IMR-90 (cell line): ENCODE data around the gene VLDLR. TPM values are rescaled to one million over a fixed set of nuclear protein-coding genes. Genes with fewer than 3 reads are reported as not detected.

ENCODE experiments used
- ATAC-seq: fragments of 200-7000 bp; cut with Tn5 transposase; 2 replicates; pipeline ENCODE4 v1.9.1; 2020; ENCODE audit warnings: low read depth, mild to moderate bottlenecking, moderate library complexity
- BruUV-seq: library from RNA; stranded (reverse); fragments of 400-500 nt; replicated peaks from 2 replicates; lab custom pipeline; 2021; lab: Mats Ljungman, UMichigan
- CTCF ChIA-PET: fragments of 300-600 bp; formaldehyde crosslinking; extraction: SDS; loops from one replicate; lab custom pipeline; 2021; ENCODE audit warnings: antibody characterized with exemption; lab: Yijun Ruan, JAX
- POLR2A ChIA-PET: fragments of 300-600 bp; sonication (Branson Sonifier 250); formaldehyde crosslinking; loops from one replicate; lab custom pipeline; 2022; ENCODE audit warnings: antibody characterized with exemption; ENCODE audit not compliant: unreplicated experiment; lab: Charles Lee
- DNase-seq: peaks from one replicate; pipeline ENCODE4 v3.0.0; 2013
- H2AFZ ChIP-seq: replicated peaks from 2 replicates; pipeline ENCODE3; 2013; ENCODE audit warnings: low read length, mild to moderate bottlenecking; ENCODE audit not compliant: poor library complexity
- H2AK5ac ChIP-seq: 2 replicates; pipeline ENCODE4 v1.6.1; 2013; ENCODE audit warnings: low read depth, low read length, inconsistent platforms
- H2AK9ac ChIP-seq: replicated peaks from 2 replicates; pipeline ENCODE3; 2013; ENCODE audit warnings: mild to moderate bottlenecking, low read depth, low read length, moderate library complexity; ENCODE audit not compliant: poor library complexity
- H2BK120ac ChIP-seq: 2 replicates; pipeline ENCODE4 v1.6.1; 2013; ENCODE audit warnings: low read depth, low read length, inconsistent platforms
- H2BK15ac ChIP-seq: 3 replicates; pipeline ENCODE4 v1.6.1; 2013; ENCODE audit warnings: low read depth, low read length, inconsistent platforms
- H2BK20ac ChIP-seq: 2 replicates; pipeline ENCODE4 v1.6.1; 2013; ENCODE audit warnings: low read depth, mild to moderate bottlenecking, inconsistent platforms, low read length, moderate library complexity
- H2BK5ac ChIP-seq: 2 replicates; pipeline ENCODE4 v1.6.1; 2013; ENCODE audit warnings: mild to moderate bottlenecking, low read depth, low read length, inconsistent platforms; ENCODE audit not compliant: poor library complexity, severe bottlenecking
- H3K14ac ChIP-seq: replicated peaks from 2 replicates; pipeline ENCODE4 v1.6.1; 2013; ENCODE audit warnings: low read depth, low read length, inconsistent platforms
- H3K18ac ChIP-seq: 2 replicates; pipeline ENCODE4 v1.6.1; 2013; ENCODE audit warnings: low read depth, low read length, control low read depth
- H3K23ac ChIP-seq: 2 replicates; pipeline ENCODE4 v1.6.1; 2013; ENCODE audit warnings: low read depth, low read length, inconsistent platforms
- H3K27ac ChIP-seq: 2 replicates; pipeline ENCODE4 v1.5.1; 2013; ENCODE audit warnings: mild to moderate bottlenecking, control low read depth, low read length; ENCODE audit not compliant: insufficient read depth
- H3K27me3 ChIP-seq: 2 replicates; pipeline ENCODE4 v1.6.1; 2013; ENCODE audit warnings: low read length; ENCODE audit not compliant: control insufficient read depth, insufficient read depth
- H3K36me3 ChIP-seq: 2 replicates; pipeline ENCODE4 v1.6.1; 2013; ENCODE audit warnings: low read length, mixed read lengths; ENCODE audit not compliant: control insufficient read depth, insufficient read depth
- H3K4ac ChIP-seq: 2 replicates; pipeline ENCODE4 v1.6.1; 2013; ENCODE audit warnings: low read depth, low read length, inconsistent platforms
- H3K4me1 ChIP-seq: 2 replicates; pipeline ENCODE4 v1.6.1; 2013; ENCODE audit warnings: low read length, mixed read lengths; ENCODE audit not compliant: control insufficient read depth, insufficient read depth
- H3K4me2 ChIP-seq: 2 replicates; pipeline ENCODE4 v1.6.1; 2013; ENCODE audit warnings: low read depth, mild to moderate bottlenecking, control low read depth, low read length, moderate library complexity
- H3K4me3 ChIP-seq: 2 replicates; pipeline ENCODE4 v1.5.1; 2013; ENCODE audit warnings: low read depth, mild to moderate bottlenecking, control low read depth, low read length, moderate library complexity; ENCODE audit not compliant: insufficient read depth
- H3K56ac ChIP-seq: 2 replicates; pipeline ENCODE4 v1.6.1; 2013; ENCODE audit warnings: low read length, inconsistent platforms; ENCODE audit not compliant: insufficient read depth; ENCODE audit errors: extremely low read depth
- H3K79me1 ChIP-seq, 2 experiments: 2 replicates each; pipeline ENCODE4 v1.6.1; 2013; ENCODE audit warnings: low read length in 2 of 2, inconsistent platforms in 1 of 2, low read depth in 1 of 2
- H3K9ac ChIP-seq: 2 replicates; pipeline ENCODE4 v1.6.1; 2013; ENCODE audit warnings: low read depth, low read length, control low read depth
- H3K9me1 ChIP-seq: 2 replicates; pipeline ENCODE4 v1.6.1; 2013; ENCODE audit warnings: low read length, inconsistent platforms; ENCODE audit not compliant: insufficient read depth
- H3K9me3 ChIP-seq: 2 replicates; pipeline ENCODE4 v1.6.1; 2013; ENCODE audit warnings: low read length; ENCODE audit not compliant: control insufficient read depth, insufficient read depth
- H4K20me1 ChIP-seq: 2 replicates; pipeline ENCODE4 v1.6.1; 2013; ENCODE audit warnings: low read length, inconsistent platforms; ENCODE audit not compliant: insufficient read depth
- H4K5ac ChIP-seq: 2 replicates; pipeline ENCODE4 v1.6.1; 2013; ENCODE audit warnings: mild to moderate bottlenecking, low read depth, low read length, control low read depth
- H4K8ac ChIP-seq, 2 experiments: 2 replicates each; pipeline ENCODE4 v1.6.1; 2013; ENCODE audit warnings: low read depth in 2 of 2, low read length in 2 of 2, control low read depth in 1 of 2, inconsistent platforms in 1 of 2
- H4K91ac ChIP-seq: 2 replicates; pipeline ENCODE4 v1.6.1; 2013; ENCODE audit warnings: low read depth, low read length, inconsistent platforms; ENCODE audit not compliant: insufficient read depth
- BHLHE40 ChIP-seq: fragments of 150-350 bp; IDR thresholded peaks from 2 replicates; pipeline ENCODE4 v1.6.1; 2016; ENCODE audit warnings: mild to moderate bottlenecking, low read depth, low read length
- CHD1 ChIP-seq: IDR thresholded peaks from 2 replicates; pipeline ENCODE4 v1.6.1; 2012; ENCODE audit warnings: low read depth, low read length, improper control_type of control experiment
- MAZ ChIP-seq: IDR thresholded peaks from 2 replicates; pipeline ENCODE4 v1.6.1; 2012; ENCODE audit warnings: low read depth, mild to moderate bottlenecking, low read length, improper control_type of control experiment, moderate library complexity, borderline replicate concordance
- POLR2A ChIP-seq: IDR thresholded peaks from 2 replicates; pipeline ENCODE4 v1.6.1; 2012; ENCODE audit warnings: mild to moderate bottlenecking, low read depth, low read length
- RAD21 ChIP-seq: IDR thresholded peaks from 2 replicates; pipeline ENCODE4 v1.6.1; 2012; ENCODE audit warnings: low read length, improper control_type of control experiment
- SMC3 ChIP-seq: fragments of 150-350 bp; IDR thresholded peaks from 2 replicates; pipeline ENCODE4 v1.6.1; 2016; ENCODE audit warnings: low read depth, mild to moderate bottlenecking, antibody characterized with exemption, low read length, moderate library complexity
- WGBS, 2 experiments: methylation state at CpG; one replicate each; pipeline versions ENCODE4 v1.1.5 to v1.1.7; 2013; ENCODE audit warnings: missing lambda C conversion rate in 2 of 2; ENCODE audit not compliant: insufficient read length in 1 of 2; ENCODE audit errors: extremely low coverage in 2 of 2; 5-methylcytosine and 5-hydroxymethylcytosine counted together
- dilution Hi-C: fragments of 300-500 bp; cut with HindIII; formaldehyde crosslinking; loops from one replicate; pipeline ENCODE4 v1.14.3; 2018; ENCODE audit warnings: low sequenced_read_pairs; ENCODE audit not compliant: unreplicated experiment
- in situ Hi-C: fragments of 300-500 bp; cut with MboI; formaldehyde crosslinking; loops from 3 replicates; pipeline ENCODE4 v1.14.3; 2019; ENCODE audit warnings: low sequenced_read_pairs, inconsistent platforms, mixed read lengths
- intact Hi-C: fragments of 100-400 bp; cut with micrococcal nuclease; formaldehyde crosslinking; loops from 2 replicates; pipeline ENCODE4 v1.10.0; 2022
- polyA plus RNA-seq, 3 experiments: library from polyadenylated mRNA; depleted of rRNA; stranded (reverse); fragments of >200 nt; gene quantifications; 2 replicates each; pipeline ENCODE4 v1.2.3, GENCODE V29; 2012; ENCODE audit warnings: low replicate concordance in 1 of 3
- total RNA-seq: library from RNA; depleted of rRNA; stranded (reverse); fragments of >200 nt; gene quantifications from 2 replicates; pipeline ENCODE4 v1.2.3, GENCODE V29; 2012
- TF ChIP-seq, protein P1 (sequence below): fragments of 150-350 bp; IDR thresholded peaks from 2 replicates; pipeline ENCODE4 v1.6.1; 2016; ENCODE audit warnings: low read depth, mild to moderate bottlenecking, low read length, moderate library complexity, borderline replicate concordance
- TF ChIP-seq, protein P2 (sequence below): fragments of 150-350 bp; IDR thresholded peaks from 2 replicates; pipeline ENCODE4 v1.6.1; 2017; ENCODE audit warnings: mild to moderate bottlenecking, antibody characterized with exemption, low read length, low read depth

Gene VLDLR
- total and polyA plus RNA-seq, 2 of the 4 experiments (the other 2 are of a cell fraction): 9.0 to 10.2 TPM

DNA sequence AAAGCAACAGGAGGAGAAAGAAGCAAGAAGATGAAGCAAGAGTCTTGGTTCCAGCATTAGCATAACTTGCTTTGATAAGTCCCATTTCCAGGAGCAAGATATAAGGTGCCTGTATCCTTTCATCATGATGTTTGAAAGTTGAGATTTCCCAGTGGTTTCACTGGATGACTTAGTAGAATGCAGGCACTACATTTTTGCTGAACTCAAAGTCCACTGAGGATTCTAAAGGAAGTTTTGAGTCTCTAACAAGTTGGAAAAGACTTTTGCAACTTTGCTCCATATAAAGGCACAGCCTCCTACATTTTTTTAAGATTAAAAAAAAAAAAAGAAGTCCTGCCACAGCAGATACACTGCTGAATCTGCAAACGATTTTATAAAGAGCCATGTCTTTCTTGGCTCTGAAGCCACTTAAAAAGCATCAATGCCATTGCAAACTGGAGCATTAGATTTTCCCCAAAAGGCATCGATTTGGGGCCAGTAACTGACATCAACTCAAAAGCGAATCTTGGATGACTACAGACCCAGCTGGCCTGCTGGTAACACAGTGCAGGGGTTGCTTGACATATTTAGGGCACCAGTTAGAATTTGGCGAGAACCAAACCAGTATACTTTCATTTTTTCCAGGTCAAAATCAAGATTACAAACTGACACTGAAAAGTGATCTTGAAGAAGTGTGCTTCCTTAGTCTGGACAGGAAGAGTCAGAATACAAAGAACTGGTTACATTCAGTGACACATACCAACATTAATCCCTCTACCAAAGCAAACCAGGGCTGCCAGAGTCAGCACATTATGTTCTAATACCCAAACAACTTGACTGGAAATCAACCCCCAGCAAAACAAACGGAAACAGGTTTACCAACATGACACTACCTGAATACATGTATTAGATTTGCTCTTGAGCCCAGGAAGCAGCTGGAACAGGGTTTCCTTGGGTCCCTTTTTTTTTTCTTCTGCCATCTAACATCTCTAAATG lies 56.6 kb downstream of the VLDLR start:
- Histone ChIP-seq H2AK9ac (no peak overlapping the region), H3K9me1 (no peaks in the 10 kb centered on the region), H4K5ac (no peak overlapping the region), H3K4me3 (no peak overlapping the region), H2BK15ac (no peak overlapping the region), H3K14ac (no peak overlapping the region), H2AFZ (no peak overlapping the region), H2BK5ac (no peak overlapping the region), H3K27ac (no peak overlapping the region), H4K91ac (no peak overlapping the region), H3K56ac (no peak overlapping the region), H4K8ac (no peak overlapping the region), H3K4ac (no peak overlapping the region), H3K4me1 (no peaks in the 10 kb centered on the region), H3K9me3 (no peaks in the 10 kb centered on the region), H3K23ac (no peak overlapping the region; the same call in 1 of the 2 replicates), H2BK20ac (no peak overlapping the region; the same call in 1 of the 2 replicates), H2AK5ac (no peak overlapping the region), H3K4me2 (no peak overlapping the region), H3K36me3 (no peaks in the 10 kb centered on the region), H3K9ac (no peak overlapping the region), H3K18ac (no peak overlapping the region), H3K79me1 (no peaks in the 10 kb centered on the region), H2BK120ac (no peak overlapping the region), H3K27me3 (no peaks in the 10 kb centered on the region), H4K20me1 (no peaks in the 10 kb centered on the region)
- dilution Hi-C loops: no loop called here
- BruUV-seq: no TSS peak
- 17% methylated on average over 1 of the region's 5 CpGs; no CpG with 5 or more reads in 1 of the 2 experiments for WGBS, 2 experiments
- ChIA-PET POLR2A (no interaction called here), CTCF (no interaction called here)
- no peak for ATAC-seq
- intact Hi-C loops: no loop called here
- no peak for TF ChIP-seq POLR2A
- TF ChIP-seq, protein P1, sequence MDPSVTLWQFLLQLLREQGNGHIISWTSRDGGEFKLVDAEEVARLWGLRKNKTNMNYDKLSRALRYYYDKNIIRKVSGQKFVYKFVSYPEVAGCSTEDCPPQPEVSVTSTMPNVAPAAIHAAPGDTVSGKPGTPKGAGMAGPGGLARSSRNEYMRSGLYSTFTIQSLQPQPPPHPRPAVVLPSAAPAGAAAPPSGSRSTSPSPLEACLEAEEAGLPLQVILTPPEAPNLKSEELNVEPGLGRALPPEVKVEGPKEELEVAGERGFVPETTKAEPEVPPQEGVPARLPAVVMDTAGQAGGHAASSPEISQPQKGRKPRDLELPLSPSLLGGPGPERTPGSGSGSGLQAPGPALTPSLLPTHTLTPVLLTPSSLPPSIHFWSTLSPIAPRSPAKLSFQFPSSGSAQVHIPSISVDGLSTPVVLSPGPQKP: no peak
- TF ChIP-seq, protein P2, sequence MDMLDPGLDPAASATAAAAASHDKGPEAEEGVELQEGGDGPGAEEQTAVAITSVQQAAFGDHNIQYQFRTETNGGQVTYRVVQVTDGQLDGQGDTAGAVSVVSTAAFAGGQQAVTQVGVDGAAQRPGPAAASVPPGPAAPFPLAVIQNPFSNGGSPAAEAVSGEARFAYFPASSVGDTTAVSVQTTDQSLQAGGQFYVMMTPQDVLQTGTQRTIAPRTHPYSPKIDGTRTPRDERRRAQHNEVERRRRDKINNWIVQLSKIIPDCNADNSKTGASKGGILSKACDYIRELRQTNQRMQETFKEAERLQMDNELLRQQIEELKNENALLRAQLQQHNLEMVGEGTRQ: no peak
- TF ChIP-seq CHD1: no peak
- no peak for TF ChIP-seq BHLHE40
- TF ChIP-seq SMC3: no peak
- TF ChIP-seq RAD21: no peak
- no peak for TF ChIP-seq MAZ
- in situ Hi-C loops: no loop called here
- DNase-seq: no peak
